Endometrium (tissue), 2 donors: ENCODE measurements around the gene PLSCR5.

Experiments
- FAIRE-seq: peaks from 2 replicates; lab custom pipeline; 2012; peaks lifted over from hg19 to GRCh38; lab: Jason Lieb, UNC
- donor health status: control.
- donor health status: control.

PLSCR5 gene

DNA sequence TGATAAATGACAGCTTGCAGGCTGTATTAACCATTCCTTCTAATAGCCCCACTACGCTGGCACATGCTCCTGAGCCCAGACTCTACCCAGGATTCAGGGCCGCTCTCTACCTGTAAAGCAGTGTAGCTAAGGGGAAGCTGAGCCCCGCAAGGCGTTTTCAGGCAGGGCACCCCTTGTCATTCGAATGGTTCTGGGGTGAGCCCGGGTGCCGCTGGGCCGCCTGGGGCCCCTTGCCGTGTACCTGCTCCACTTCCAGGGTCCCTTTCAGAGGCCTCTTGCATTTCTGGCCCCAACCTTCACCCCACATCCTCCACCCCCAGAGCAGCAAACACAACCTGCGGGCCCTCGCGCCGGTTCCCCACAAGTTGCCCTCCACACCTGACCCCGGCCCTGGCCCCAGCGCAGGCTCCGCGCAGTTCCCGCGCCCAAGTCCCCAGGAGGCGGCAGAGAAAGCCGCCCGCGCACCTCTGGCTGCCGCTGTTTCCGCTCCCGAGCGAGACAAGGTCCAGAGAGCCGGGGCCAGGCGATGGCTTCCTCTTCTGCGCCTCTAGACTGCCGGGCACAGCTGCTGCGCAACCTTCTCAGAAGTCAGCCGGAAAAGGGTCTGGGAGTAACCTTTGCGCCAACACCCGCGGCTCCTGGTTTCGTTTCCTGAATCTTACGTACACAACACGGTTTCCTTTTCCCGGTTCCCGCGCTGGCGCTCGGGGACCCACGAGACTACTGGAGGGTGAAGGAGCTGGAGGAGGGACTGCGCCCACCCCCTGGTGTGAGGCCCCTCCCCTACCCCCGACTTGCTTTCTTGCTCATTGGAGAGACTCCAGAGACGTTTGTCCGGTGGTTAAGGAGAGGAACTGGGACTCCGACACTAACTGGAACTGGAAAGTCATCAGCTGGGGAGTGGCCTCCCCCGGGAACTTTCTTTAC is 60.9 kb downstream of the PLSCR5 start, which contains the start of gene PLSCR1:
TSS of gene PLSCR1 (minus strand) at position 606 of the 927 bp plus-strand sequence. CDS start 8,055 bp downstream, outside the sequence.
- no peak for FAIRE-seq

DNA sequence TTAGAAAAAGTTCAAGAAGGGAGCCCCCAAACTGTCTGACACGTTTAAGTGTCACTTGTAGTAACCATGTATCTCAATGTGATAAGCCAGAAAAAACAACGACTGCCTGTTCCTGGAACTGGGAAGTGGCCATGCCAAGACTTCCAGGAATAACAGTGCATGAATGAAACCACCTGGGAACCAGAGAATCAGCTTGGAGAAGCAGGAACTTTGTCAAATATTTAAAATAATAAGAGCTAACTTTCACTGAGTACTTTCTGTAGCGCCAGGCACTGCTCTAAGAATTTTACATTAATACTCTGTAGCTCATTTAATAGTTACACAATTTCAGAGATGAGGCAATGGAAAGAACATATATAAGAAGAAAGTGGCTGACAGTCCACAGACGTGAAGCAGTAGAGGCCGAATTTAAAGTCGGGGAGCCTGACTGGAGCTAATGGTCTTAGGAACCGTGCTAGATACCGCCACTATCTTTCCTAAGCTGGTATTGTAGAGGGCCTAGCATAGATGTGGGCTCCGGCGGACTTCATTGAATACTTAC is 61.6 kb downstream of the PLSCR5 start:
- FAIRE-seq = no peak

DNA sequence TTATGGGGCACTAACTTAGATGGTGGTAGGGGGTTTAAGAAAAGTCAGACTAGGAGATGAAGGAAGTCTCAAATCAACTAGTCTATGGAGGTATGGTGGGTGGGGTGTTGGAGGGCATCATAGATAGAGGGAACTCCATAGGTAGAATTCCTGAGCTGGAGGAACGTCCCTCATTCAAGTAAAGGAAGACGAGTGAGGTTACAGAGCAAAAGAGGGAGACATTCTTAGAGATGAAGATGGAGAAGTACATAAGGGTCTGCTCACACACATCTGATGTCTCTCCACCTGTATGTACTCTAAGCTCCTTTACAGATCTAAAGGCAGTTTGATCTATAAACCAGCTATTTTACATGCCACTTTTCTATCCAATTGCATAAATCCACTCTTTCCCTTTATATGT is 62.2 kb downstream of the PLSCR5 start:
- FAIRE-seq = no peak

DNA sequence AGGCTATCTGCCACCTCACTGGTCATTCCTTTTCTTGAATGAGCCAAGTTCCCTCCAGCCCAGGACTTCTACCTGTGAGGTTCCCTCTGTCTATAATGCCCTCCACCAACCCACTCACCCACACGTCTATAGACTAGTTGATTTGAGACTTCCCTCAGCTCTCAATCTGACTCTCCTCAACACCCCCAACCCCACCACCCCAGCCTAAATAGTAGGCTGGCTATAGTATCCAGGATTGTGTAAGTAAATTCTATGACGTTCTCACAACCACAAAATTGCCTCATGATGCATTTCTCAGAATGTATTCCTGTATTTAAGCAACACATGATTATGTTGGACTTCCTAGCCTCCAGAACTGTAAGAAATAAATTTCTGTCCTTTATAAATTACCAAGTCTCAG is 63.0 kb downstream of the PLSCR5 start:
- no peak for FAIRE-seq

DNA sequence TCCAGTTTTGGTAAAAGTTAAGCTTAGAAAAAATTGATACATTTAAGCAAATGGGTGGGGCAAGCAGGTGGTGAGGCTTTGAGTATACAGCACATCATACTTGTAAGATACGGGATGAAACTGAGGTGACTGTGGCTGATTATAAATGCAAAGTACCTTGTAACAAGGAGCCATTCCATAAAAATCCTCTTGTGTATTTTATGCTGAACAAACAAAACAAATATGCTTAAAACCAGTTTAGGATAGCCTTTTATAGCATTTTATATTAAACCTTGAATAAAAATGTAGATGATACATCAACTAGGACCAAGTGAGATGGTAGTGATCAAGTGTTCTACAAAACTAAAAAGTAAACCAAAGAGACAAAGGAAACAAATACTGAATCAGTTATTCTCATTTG is 64.2 kb downstream of the PLSCR5 start:
- no peak for FAIRE-seq

DNA sequence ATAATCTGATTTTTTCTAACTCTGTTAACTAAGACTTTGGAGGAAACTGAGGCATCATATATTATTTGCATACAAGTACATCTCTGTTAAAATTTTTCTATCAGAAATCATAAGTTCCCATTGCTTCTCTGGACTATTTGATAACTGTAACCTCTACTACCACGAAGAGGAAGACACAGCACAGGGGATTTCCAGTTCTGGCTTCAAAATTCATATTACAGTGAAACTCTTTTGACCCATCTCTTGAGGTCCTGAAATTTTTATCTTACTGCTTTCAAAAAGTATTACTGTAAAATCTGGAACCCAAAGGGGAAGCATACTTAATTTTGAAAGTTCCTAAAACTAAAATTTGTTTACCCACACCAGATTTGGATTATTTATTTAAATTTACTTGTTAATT is 64.9 kb downstream of the PLSCR5 start:
- no peak for FAIRE-seq

DNA sequence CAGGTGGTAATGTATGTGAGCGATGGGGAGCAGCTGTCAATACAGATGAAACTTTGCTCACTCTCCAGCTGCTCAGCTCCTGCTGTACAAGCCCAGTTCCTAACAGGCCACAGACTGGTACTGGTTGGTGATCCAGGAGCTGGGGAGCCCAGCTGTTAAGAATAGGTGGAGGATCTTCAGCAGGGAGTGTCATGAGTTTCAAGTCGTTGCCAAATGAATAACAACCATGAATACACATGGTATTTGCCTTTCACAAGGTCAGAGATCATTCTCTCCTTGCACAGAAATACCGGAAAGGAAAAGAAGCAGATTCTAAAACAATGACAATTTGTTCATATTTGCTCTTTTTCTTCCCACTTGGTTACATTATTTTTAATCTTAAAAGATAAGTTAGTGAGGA is 65.8 kb downstream of the PLSCR5 start:
- FAIRE-seq = no peak

DNA sequence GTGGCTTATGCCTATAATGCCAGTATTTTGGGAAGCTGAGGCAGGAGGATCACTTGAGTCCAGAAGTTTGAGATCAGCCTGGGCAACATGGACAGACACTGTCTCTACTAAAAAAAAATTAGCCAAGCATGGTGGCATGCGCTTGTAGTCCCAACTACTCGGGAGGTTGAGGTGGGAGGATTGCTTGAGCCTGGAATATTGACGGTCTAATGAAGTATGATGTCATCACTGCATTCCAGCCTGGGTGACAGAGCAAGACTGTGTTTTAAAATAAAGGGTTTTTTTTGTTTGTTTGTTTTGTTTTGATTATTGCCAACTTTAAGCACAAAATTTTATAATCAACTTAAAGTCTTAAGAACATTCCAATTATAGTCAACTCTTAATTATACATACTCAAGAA is 67.5 kb downstream of the PLSCR5 start:
- FAIRE-seq = no peak

DNA sequence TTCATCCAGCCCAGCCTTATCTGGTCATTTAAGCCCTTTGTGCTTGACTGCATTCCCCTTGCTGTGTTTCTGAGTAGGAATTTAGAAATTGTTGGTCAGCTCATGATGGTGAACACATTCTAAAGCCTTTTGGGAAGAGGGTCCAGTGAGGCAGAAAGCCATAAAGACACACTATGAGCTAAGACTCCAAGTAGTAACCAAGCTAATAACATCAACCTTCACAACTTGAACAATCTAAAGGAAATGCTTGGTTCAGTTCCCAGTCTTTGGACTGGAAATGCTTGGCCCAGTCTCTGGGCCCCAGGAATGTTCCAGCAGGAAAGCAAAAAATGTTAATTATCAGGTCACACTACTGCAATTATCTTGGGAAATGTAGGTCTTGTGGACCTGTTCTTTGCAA is 68.5 kb downstream of the PLSCR5 start:
- no peak for FAIRE-seq
